ENCODE results near the gene ENG.

The ENG gene

GRCh38 chr9:127878652-127879390, 24.4 kb upstream of the ENG start:
- DNase-seq (ENCODE audit: low read depth, low spot score), result no peak
- H3K4me3 ChIP-seq (ENCODE audit: low read depth, low read length), result no peak overlapping the region
- no peak for TF ChIP-seq CTCF (IDR thresholded peaks at IDR 0.05; ENCODE audit: low read depth, low read length)
- in situ Hi-C loops (cut with HindIII; ENCODE audit: low sequenced_read_pairs), result no loop called here

GRCh38 chr9:127878001-127878651, 23.7 kb upstream of the ENG start:
- H3K4me3 ChIP-seq (ENCODE audit: low read depth, low read length), result peak overlapping the region; percentile 53
- in situ Hi-C loops (cut with HindIII; ENCODE audit: low sequenced_read_pairs), result no loop called here
- TF ChIP-seq CTCF (IDR thresholded peaks at IDR 0.05; ENCODE audit: low read depth, low read length), result no peak
- no peak for DNase-seq (ENCODE audit: low read depth, low spot score)

GRCh38 chr9:127877566-127877998, 23.1 kb upstream of the ENG start, which contains the start of gene AK1:
Gene AK1, minus strand, starts transcription at chr9:127877675. Its CDS starts 3,058 bp downstream, at chr9:127874617.
- peak; percentile 51 for DNase-seq (ENCODE audit: low read depth, low spot score)
- in situ Hi-C loops (cut with HindIII; ENCODE audit: low sequenced_read_pairs), result no loop called here
- TF ChIP-seq CTCF (IDR thresholded peaks at IDR 0.05; ENCODE audit: low read depth, low read length), result no peak
- peak within 1 kb of the TSS; percentile 53 for H3K4me3 ChIP-seq (ENCODE audit: low read depth, low read length)

GRCh38 chr9:127876764-127877562, 22.5 kb upstream of the ENG start:
- H3K4me3 ChIP-seq (ENCODE audit: low read depth, low read length), result peak overlapping the region; percentile 53
- in situ Hi-C loops (cut with HindIII; ENCODE audit: low sequenced_read_pairs), result no loop called here
- no peak for DNase-seq (ENCODE audit: low read depth, low spot score)
- TF ChIP-seq CTCF (IDR thresholded peaks at IDR 0.05; ENCODE audit: low read depth, low read length), result no peak

GRCh38 chr9:127876026-127876763, 21.7 kb upstream of the ENG start:
- H3K4me3 ChIP-seq (ENCODE audit: low read depth, low read length), result peak overlapping the region; percentile 13
- DNase-seq (ENCODE audit: low read depth, low spot score), result no peak
- no peak for TF ChIP-seq CTCF (IDR thresholded peaks at IDR 0.05; ENCODE audit: low read depth, low read length)
- in situ Hi-C loops (cut with HindIII; ENCODE audit: low sequenced_read_pairs), result no loop called here
